ENCODE results near the gene ACR. TPM values are rescaled to one million over a fixed set of nuclear protein-coding genes. Genes with fewer than 3 reads are reported as not detected.

Gene ACR
- not detected in 2 replicates for total RNA-seq

- intact Hi-C loops (cut with micrococcal nuclease), result no loop called here
These were observed at the start of gene ACR for GRCh38 chr22:50737728-50738648. Gene ACR (plus strand): TSS chr22:50738204. CDS start chr22:50738236, 32 bp downstream.

GRCh38 chr22:50688448-50688847 lies 49.6 kb upstream of the ACR start:
- intact Hi-C loops (cut with micrococcal nuclease), result no loop called here

GRCh38 chr22:50691521-50691920 lies 46.5 kb upstream of the ACR start:
- intact Hi-C loops (cut with micrococcal nuclease), result loop anchor here (1.0 to 2.0 kb wide), 6 partner anchors 63 to 543 kb away; partner anchors contain the start of gene ARSA

DNA sequence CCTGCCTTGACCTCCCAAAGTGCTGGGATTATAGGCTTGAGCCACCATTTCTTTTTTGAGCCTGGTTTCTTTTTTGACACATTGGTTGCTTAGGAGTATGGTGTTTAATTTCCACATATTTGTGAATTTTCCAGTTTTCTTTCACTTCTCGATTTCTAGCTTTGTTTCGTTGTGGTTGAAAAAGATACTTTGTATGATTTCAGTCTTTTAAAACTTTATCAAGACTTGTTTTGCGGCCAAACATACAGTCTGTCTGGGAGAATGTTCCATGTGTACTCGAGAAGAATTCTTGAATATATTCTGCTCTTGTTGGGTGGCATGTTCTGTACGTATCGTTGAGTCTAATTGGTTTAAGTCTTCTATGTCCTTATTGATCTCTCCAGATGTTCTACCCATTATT lies 44.5 kb upstream of the ACR start:
- intact Hi-C loops (cut with micrococcal nuclease), result no loop called here

- intact Hi-C loops (cut with micrococcal nuclease), result no loop called here
These were observed 43.9 kb upstream of the ACR start for GRCh38 chr22:50694099-50694605.

DNA sequence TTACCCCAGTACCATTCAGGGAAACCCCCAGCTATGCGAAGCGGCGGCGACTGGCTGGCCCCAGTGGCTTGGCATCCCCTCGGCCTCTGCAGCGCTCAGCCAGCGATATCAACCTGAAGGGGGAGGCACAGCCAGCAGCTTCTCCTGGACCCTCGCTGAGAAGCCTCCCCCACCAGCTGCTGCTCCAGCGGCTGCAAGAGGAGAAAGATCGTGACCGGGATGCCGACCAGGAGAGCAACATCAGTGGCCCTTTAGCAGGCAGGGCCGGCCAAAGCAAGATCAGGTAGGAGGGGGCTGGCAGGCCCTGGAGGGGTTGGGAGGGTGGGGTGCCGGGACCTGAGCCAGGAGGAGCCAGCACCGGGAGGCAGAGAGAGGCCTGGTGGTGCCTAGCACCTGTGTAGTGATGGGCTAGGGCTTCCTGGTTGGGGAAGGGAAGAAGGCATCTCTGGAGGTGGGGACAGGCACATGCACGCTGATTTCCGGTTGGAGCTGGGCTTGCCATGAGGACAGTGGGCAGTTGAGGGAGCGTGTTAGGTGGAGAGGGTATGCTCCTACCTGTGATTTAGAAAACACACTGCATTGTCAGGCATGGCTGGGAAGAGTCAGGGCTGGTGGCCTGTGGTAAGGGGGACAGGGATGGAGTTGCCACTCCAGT lies 43.1 kb upstream of the ACR start:
- intact Hi-C loops (cut with micrococcal nuclease), result no loop called here

- intact Hi-C loops (cut with micrococcal nuclease), result no loop called here
These were observed 42.4 kb upstream of the ACR start for GRCh38 chr22:50695421-50696250.

DNA sequence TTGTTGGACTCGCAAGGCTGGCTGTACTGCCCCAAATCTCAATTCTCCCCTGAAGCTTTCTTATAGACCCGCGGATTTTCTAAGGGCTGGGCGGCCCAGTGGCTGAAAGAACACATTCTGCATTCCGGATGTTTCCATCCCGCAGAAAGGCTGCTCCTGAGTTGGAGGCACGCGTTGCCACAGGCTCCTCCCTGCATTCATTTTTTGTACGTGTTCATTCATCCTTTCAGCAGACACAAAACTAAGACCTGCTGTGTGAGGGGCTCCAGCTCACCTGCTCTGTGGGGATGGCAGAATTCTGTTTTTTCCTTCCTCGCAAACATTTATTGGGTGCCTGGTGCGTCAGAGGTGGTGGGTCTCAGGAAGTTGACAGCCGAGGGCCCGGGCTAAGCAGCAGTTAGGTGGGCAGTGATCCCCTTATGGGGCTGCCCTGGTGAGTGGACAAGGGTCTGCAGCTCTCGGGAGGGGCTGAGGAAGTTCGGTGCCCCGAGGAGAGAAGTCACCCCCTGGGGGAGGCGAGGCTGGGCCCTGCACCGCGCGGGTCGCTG lies 41.7 kb upstream of the ACR start:
- intact Hi-C loops (cut with micrococcal nuclease), result no loop called here

DNA sequence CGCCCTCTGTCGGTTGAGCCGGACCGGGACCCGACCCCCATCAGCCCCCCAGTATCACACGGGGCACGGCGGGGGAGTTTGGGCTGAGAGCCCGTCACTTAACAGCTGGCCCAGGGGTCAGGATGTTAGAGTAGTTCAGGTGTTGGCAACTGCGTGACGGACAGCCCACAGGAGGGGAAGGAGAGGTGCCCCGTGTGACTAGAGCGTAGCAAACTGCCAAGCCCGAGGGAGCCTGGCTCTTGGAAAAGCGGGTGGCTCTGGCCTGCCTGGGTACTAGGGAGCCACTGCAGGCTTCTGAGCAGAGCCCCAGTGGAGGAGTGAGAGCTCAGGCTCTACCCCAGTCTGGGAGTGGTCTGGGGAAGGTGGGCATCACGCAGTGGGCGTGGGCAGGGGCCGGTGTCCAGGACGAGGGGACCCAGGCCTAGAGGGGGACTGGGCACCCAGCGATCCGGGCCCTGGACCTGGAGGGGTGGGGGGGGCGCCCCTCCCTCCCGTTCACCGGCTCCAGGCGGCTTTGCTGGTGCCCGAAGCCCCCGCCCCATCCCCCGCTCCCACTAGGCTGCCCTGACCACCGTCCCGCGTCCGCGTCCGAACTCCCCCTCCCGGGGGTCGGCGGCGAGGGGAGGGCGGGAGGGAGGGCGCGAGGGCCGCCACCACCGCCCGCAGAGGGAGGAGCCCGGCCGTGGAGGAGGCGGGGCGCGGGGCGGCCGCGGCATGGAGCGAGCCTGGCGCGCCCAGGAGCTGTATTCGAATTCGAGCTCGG lies 41.0 kb upstream of the ACR start:
- intact Hi-C loops (cut with micrococcal nuclease), result no loop called here

GRCh38 chr22:50697667-50698506 lies 40.1 kb upstream of the ACR start:
- intact Hi-C loops (cut with micrococcal nuclease), result no loop called here

GRCh38 chr22:50698546-50698945 lies 39.5 kb upstream of the ACR start:
- intact Hi-C loops (cut with micrococcal nuclease), result no loop called here

DNA sequence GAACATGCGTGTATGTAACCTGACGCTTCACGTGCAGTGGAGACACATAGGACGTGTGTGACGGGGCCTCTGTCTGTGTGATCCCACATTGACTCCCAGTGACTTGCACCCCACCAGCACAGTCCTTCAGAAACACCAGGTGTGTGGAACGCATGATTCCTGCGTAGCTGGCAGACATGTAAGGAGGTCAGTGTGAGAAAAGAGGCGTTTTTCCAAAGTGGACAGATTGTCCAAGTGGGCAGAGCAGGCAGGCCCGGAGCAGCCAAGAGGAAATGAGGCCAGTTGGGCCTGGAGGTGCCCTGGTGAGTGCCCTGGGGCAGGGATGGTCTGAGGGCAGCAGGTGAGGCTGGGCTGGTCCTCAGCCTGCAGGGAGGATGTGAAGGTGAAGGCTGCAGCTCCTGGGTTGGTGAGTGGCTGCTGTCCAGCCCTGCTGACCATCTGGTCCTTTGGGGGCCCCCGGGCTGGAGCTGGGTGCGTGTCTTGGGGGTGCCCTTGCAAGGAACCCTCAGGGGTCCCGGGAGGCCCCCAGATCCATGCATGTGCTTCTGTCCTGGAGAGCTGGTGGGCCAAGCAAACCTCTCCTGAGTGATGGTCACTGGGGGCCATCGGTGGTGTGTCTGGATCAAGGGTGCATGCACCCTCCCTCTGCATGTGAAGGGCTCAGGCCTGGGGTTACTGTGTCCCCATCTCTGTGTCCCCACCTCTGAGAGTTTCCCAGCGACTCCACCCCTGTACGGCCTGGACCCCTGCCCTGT lies 38.8 kb upstream of the ACR start:
- intact Hi-C loops (cut with micrococcal nuclease), result no loop called here

DNA sequence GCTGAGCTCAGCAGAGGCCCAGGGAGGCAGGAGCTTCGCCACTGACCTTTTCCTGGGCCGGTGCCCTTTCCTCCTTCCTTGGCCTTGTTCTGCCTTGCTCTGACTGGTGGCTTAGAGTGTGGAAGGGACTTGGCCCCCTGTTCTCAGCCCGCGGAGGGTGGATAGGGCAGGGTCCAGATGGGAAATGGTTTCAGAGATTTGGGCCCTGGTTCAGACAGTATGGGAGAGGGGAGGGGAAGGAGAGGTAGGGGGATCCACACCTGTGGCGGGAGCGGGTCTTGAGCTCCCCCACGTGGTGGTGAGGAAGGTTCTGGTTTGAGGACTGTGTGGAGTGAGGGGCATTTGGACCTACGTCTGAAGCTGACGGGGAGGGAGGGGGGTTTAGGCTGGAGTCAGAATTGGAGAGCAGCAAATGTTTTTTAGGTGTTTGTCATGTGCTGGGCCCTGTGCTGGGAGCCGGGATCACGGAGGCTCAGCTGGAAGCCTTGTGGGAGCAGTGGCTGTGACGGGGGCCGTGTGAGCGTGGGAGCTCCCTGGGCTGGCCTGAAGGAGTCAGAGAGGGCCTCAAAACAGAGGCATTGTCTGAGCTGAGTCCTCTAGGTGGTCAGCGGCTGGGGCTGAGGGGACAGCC lies 38.1 kb upstream of the ACR start:
- intact Hi-C loops (cut with micrococcal nuclease), result no loop called here

DNA sequence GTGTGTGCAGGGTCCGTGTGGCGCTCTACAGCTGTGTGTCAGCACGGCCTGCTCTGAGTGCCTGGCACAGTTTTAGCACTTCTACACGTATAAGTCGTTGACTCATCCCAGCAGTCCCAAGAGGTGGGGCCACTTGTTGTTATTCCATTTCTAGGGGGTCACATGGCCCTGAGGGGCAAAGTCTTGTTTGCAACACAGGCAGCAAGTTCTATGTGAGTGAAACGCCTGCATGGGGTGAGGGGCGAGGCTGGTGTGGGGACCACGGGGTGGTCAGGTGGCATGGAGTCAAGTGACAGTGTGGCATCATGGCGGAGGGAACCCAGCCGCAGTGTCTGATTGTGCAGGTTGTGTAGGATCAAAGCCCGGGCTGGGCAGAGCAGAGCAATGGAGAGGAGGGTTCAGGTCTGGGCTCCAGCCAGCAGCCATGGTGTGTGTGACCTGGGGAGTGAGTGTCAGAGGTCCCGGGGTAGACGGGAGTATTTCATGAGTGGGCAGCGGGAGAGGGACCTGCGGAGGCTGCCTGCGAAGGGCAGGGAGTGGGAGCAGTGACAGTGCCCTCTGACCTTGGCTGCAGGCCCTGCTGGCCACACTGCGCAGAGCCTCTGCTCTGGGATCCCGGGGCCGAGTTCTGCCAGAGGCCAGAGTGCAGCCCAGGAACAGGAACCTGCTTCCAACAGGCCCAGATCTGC lies 37.5 kb upstream of the ACR start:
- intact Hi-C loops (cut with micrococcal nuclease), result no loop called here

DNA sequence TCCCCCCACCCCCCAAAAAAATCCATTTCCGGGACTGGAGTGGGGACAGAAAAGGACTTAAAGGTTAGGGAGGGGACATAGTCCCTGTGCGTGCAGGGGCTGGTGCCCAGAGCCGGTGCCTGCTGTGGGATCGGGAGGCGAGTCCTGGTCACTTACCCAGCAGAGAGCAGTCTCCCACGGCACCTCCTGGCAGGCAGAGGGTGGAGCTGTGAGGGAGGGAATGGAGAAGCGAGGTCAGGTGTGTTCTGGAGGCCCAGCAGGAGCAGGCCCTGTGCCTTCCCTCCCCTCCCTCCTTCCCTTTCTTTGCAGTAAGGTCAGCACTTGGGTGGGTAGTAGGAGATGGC lies 37.0 kb upstream of the ACR start:
- intact Hi-C loops (cut with micrococcal nuclease), result no loop called here

DNA sequence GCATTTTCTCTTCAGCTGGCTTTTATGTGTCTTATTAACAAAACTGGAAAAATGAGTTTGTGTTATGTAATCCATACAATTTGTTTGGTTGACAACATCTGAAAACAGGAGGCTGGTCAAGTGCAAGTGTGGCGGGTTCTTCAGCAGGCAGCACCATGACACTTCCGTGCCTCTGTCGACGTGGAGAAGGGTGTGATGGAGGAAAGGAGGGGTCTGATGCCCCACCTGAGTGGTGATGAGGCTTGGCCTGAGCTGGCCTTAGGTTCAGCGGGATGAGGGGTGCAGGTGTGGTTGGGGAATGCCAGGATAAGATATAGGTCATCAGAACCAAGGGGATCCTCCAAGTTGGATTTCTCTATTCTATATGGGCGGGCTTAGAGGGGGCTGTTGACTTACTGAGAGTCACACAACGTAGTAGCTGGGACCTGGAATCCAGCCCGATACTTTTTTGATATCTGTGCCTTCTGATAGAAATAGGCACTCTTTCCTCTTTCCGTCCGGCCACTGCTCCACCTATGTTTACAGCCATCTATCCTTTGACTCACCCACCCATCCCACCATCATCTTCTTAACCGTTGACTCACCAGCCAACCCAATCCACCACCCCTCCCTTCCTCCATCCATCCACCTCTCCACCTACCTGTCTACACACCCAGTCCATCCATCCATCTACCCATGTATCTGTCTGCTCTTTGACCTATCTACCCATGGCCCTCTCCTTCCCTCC lies 36.4 kb upstream of the ACR start:
- intact Hi-C loops (cut with micrococcal nuclease), result no loop called here

DNA sequence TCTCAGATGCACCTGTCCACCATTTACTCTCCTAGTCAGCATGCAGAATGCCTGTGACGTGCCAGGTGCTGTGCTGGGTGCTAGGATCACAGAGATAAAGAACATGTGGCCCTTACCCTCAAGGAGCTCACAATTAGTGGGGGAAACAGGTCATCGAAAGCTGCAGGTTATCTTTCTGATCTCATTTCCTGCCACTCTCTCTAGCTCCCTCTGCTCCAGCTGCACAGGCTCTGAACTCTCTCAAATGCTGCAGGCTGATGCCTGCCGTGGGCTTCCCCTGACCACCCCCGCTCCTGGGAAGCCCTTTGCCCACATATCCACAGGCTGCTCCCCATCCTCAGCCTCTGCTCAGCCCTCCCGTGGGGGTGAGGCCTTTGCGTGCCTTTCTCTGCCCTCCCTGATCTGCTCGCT lies 35.7 kb upstream of the ACR start:
- intact Hi-C loops (cut with micrococcal nuclease), result no loop called here
